Keratinocyte (primary cell): ENCODE measurements around the gene CRYL1. TPM values are rescaled to one million over a fixed set of nuclear protein-coding genes. Genes with fewer than 3 reads are reported as not detected.

Experiments used
- DNase-seq: peaks from one replicate; pipeline ENCODE4 v3.0.0-alpha.2; 2011; ENCODE audit warnings: low read depth, missing footprints, low spot score
- FAIRE-seq: peaks from 2 replicates; lab custom pipeline; 2011; peaks lifted over from hg19 to GRCh38; lab: Jason Lieb, UNC
- H2AFZ ChIP-seq: 2 replicates; pipeline ENCODE4 v1.6.0; 2012; ENCODE audit warnings: low read length, control low read depth, inconsistent platforms; ENCODE audit not compliant: control insufficient read depth
- H3K27ac ChIP-seq: 2 replicates; pipeline ENCODE4 v1.5.1; 2011; ENCODE audit warnings: low read length; ENCODE audit not compliant: control insufficient read depth, insufficient read depth
- H3K27me3 ChIP-seq: 3 replicates; pipeline ENCODE4 v1.6.0; 2011; ENCODE audit warnings: low read length; ENCODE audit not compliant: control insufficient read depth, insufficient read depth; ENCODE audit errors: extremely low read depth
- H3K36me3 ChIP-seq, 2 experiments: 2 replicates in 1 of 2; 3 replicates in 1 of 2; pipeline ENCODE4 v1.5.1; 2011; ENCODE audit warnings: low read length in 2 of 2, mild to moderate bottlenecking in 1 of 2; ENCODE audit not compliant: control insufficient read depth in 2 of 2, insufficient read depth in 2 of 2; ENCODE audit errors: extremely low read depth in 1 of 2
- H3K4me1 ChIP-seq: 3 replicates; pipeline ENCODE4 v1.5.1; 2011; ENCODE audit warnings: low read length; ENCODE audit not compliant: control insufficient read depth, insufficient read depth; ENCODE audit errors: extremely low read depth
- H3K4me2 ChIP-seq: 3 replicates; pipeline ENCODE4 v1.6.0; 2011; ENCODE audit warnings: low read depth, low read length; ENCODE audit not compliant: control insufficient read depth, insufficient read depth; ENCODE audit errors: extremely low read depth
- H3K4me3 ChIP-seq, 3 experiments: fragments of 200-600 bp in 1 of 3; sonication (generic) in 1 of 3; 2 replicates in 2 of 3; 3 replicates in 1 of 3; pipeline ENCODE4 v1.5.1; 2011 to 2016; ENCODE audit warnings: low read length in 3 of 3, mild to moderate bottlenecking in 3 of 3, control low read depth in 2 of 3, inconsistent platforms in 1 of 3, low read depth in 1 of 3, mixed read lengths in 1 of 3, mixed run types in 1 of 3, moderate library complexity in 1 of 3; ENCODE audit not compliant: control insufficient read depth in 2 of 3, insufficient read depth in 2 of 3; ENCODE audit errors: extremely low read depth in 1 of 3
- H3K79me2 ChIP-seq: 2 replicates; pipeline ENCODE4 v1.6.0; 2012; ENCODE audit warnings: low read length; ENCODE audit not compliant: control insufficient read depth, insufficient read depth
- H3K9ac ChIP-seq: 3 replicates; pipeline ENCODE4 v1.6.0; 2011; ENCODE audit warnings: low read length; ENCODE audit not compliant: control insufficient read depth, insufficient read depth; ENCODE audit errors: extremely low read depth
- H3K9me1 ChIP-seq: 3 replicates; pipeline ENCODE4 v1.6.0; 2011; ENCODE audit warnings: low read length; ENCODE audit not compliant: control insufficient read depth, insufficient read depth; ENCODE audit errors: extremely low read depth
- H3K9me3 ChIP-seq: 2 replicates; pipeline ENCODE4 v1.5.1; 2012; ENCODE audit warnings: low read depth, low read length; ENCODE audit not compliant: control insufficient read depth
- H4K20me1 ChIP-seq: 3 replicates; pipeline ENCODE4 v1.6.0; 2011; ENCODE audit warnings: low read length; ENCODE audit not compliant: control insufficient read depth, insufficient read depth; ENCODE audit errors: extremely low read depth
- CTCF ChIP-seq, 3 experiments: IDR thresholded peaks in 1 of 3; conservative IDR thresholded peaks in 1 of 3; optimal IDR thresholded peaks in 1 of 3; 2 replicates in 2 of 3; 3 replicates in 1 of 3; pipeline versions ENCODE3 to v1.5.1; 2011; ENCODE audit warnings: low read length in 3 of 3, mild to moderate bottlenecking in 3 of 3, moderate library complexity in 2 of 3, control low read depth in 1 of 3, inconsistent platforms in 1 of 3; ENCODE audit not compliant: insufficient read depth in 2 of 3; ENCODE audit errors: extremely low read depth in 1 of 3
- EZH2 ChIP-seq: IDR thresholded peaks from one replicate; pipeline ENCODE4 v1.6.1; 2012; ENCODE audit warnings: inconsistent platforms, mild to moderate bottlenecking, low read length, moderate library complexity
- dilution Hi-C: fragments of 300-500 bp; cut with MboI; formaldehyde crosslinking; loops from one replicate; pipeline ENCODE4 v1.7.0; 2020; ENCODE audit warnings: low sequenced_read_pairs; ENCODE audit not compliant: extremely low pct_ligation_motif_present
- polyA plus RNA-seq, 5 experiments: library from polyadenylated mRNA; depleted of rRNA in 3 of 5; stranded (reverse) in 3 of 5; stranded (forward) in 1 of 5; unstranded in 1 of 5; fragments of >200 nt; gene quantifications; 1 replicate in 1 of 5; 2 replicates in 3 of 5; 3 replicates in 1 of 5; pipeline versions ENCODE4 v1.2.1 to v1.2.3, GENCODE V29; 2011 to 2012; ENCODE audit warnings: missing spikeins in 2 of 5, low read depth in 1 of 5, low replicate concordance in 1 of 5

Gene CRYL1
- polyA plus RNA-seq, 1 donor (not counting 4 experiments of a cell fraction or from before 2014, with no cell fraction given) = 27.2 TPM

DNA sequence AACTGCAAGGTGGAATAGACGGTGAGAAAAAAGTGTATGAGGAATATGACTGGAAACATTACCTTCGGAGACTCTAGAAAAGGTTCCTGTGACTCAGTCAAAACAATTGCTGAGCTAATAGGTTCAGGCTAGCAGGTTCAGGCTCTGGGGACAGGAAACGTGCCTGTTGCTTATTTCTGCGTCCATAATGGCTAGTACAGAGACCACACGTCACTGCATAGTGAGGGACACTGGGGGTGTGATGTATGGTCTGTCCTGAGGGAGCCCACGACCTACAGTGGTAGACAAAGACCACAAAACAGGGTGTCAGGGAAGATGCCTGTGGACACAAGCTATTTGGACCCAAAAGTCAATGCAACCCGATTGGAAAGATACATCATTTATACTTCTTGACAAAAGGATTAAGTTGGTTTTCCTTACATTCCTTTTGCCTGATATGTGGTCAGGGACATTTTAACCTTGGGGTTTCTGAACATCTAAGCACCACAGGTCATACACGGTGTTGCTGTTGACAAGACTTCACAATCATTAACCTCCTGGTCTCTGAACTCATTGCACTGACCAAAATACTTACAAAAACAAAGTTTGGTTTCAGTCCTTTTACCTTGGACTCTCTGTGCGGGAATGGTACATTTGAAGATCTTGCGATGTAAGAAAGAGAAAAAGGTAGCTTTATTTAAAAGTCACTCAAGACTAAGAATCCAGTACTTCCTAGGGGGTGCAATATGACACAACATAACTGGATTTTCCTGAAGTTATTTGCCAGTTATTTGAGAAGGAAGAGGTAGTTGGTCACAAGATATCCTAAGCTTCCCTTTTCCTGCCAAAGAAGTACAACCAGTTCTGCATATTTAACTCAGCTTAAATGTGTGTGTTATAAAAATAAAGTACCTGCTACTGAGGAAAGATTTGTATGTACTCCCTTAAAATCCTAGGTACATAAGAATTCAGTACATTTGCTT, 20.0 kb downstream of the CRYL1 start:
- TF ChIP-seq EZH2 (no peak), CTCF (optimal IDR thresholded peaks at IDR 0.05 in 1 of 3, IDR thresholded peaks at IDR 0.05 in 1 of 3, conservative IDR thresholded peaks at IDR 0.05 in 1 of 3; ENCODE audit: extremely low read depth in 1 of 3, insufficient read depth in 2 of 3, low read length in 3 of 3) (no peak)
- Histone ChIP-seq H3K9ac (no peak overlapping the region), H3K9me1 (no peaks in the 10 kb centered on the region), H3K4me3 (no peak overlapping the region), H3K36me3 (peaks cover 0 to 1% of the 10 kb centered on the region in 2 experiments), H3K27ac (no peak overlapping the region), H2AFZ (no peak overlapping the region), H3K79me2 (no peaks in the 10 kb centered on the region), H3K27me3 (no peaks in the 10 kb centered on the region), H3K9me3 (no peaks in the 10 kb centered on the region), H4K20me1 (no peaks in the 10 kb centered on the region), H3K4me1 (no peaks in the 10 kb centered on the region), H3K4me2 (no peak overlapping the region)
- dilution Hi-C loops = no loop called here
- DNase-seq (no peak), FAIRE-seq (no peak)

- DNase-seq (no peak), FAIRE-seq (no peak)
- Histone ChIP-seq H2AFZ (no peak overlapping the region), H3K4me2 (no peak overlapping the region), H3K79me2 (no peaks in the 10 kb centered on the region), H3K9ac (no peak overlapping the region), H3K4me1 (no peaks in the 10 kb centered on the region), H3K27me3 (no peaks in the 10 kb centered on the region), H4K20me1 (no peaks in the 10 kb centered on the region), H3K27ac (no peak overlapping the region), H3K36me3 (peaks cover 0 to 1% of the 10 kb centered on the region in 2 experiments), H3K4me3 (no peak overlapping the region), H3K9me3 (no peaks in the 10 kb centered on the region), H3K9me1 (no peaks in the 10 kb centered on the region)
- dilution Hi-C loops = no loop called here
- TF ChIP-seq CTCF (optimal IDR thresholded peaks at IDR 0.05 in 1 of 3, IDR thresholded peaks at IDR 0.05 in 1 of 3, conservative IDR thresholded peaks at IDR 0.05 in 1 of 3; ENCODE audit: extremely low read depth in 1 of 3, insufficient read depth in 2 of 3, low read length in 3 of 3) = no peak
- TF ChIP-seq EZH2 = no peak
These were observed 22.3 kb downstream of the CRYL1 start for GRCh38 chr13:20503088-20504083.
